ENCODE data around the gene IKBIP.
"Not testable (repeated sequence)": the region's sequence is repeated elsewhere in the genome, so short reads cannot be mapped to it uniquely, and the experiment has no call there.

The IKBIP gene, protein sequence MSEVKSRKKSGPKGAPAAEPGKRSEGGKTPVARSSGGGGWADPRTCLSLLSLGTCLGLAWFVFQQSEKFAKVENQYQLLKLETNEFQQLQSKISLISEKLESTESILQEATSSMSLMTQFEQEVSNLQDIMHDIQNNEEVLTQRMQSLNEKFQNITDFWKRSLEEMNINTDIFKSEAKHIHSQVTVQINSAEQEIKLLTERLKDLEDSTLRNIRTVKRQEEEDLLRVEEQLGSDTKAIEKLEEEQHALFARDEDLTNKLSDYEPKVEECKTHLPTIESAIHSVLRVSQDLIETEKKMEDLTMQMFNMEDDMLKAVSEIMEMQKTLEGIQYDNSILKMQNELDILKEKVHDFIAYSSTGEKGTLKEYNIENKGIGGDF

DNA sequence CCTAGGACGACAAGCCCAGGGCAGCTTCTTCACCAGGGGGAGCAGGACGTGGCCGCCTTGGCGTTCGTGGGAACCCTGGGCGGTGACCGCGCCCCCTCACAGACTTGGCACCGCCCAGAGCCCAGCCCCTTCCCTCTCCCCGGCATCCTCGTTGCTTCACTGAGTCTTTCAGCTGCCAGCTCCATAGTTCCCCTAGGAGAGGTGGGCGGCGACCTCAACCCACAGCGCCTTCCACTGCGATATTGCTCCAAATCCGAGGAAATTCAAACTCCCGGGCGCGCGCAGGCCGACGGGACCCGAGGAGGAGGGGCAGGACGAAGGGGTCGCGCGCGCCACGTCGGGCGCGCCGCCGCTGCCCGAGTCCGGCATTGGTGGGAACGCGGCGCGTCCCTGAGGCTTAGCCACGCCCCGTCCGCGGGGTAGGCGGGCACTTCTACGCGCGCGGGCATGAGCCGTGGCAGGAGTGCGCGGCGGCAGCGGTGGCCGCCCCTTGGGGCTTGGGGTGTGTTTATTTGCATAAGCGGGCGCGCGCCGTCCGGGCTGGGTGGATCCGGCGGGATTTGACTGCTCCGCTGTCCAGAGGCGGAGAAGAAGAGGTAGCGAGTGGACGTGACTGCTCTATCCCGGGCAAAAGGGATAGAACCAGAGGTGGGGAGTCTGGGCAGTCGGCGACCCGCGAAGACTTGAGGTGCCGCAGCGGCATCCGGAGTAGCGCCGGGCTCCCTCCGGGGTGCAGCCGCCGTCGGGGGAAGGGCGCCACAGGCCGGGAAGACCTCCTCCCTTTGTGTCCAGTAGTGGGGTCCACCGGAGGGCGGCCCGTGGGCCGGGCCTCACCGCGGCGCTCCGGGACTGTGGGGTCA lies at the start of gene IKBIP, which contains the start of gene APAF1:
Gene IKBIP (minus strand): TSS at position 77 of the 860 bp plus-strand sequence. CDS start 87 bp downstream, outside the sequence.
Gene APAF1 (plus strand): TSS at position 579 of the 860 bp plus-strand sequence. CDS start 3,070 bp downstream, outside the sequence.
- peak; percentile 37 for FAIRE-seq

DNA sequence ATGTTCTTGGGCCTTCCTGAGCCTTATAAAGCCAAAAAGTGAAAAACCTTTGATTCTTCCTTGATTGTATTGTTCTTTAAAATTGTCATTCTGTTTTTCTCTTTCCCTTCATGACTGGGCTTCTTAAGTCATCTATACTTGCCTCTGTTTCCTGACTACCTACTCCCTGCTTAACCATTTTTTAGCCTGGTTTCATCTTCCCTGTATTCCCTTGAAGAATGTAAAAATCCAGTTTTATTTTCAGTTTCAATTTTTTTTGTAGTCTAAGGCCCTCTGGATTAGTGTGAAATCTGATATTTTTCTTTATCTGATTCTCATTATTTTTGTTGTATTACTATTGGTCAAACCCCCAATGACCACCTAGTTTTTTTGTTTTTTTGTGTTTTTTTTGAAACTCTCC lies 46.8 kb upstream of the IKBIP start:
- FAIRE-seq, result no peak

DNA sequence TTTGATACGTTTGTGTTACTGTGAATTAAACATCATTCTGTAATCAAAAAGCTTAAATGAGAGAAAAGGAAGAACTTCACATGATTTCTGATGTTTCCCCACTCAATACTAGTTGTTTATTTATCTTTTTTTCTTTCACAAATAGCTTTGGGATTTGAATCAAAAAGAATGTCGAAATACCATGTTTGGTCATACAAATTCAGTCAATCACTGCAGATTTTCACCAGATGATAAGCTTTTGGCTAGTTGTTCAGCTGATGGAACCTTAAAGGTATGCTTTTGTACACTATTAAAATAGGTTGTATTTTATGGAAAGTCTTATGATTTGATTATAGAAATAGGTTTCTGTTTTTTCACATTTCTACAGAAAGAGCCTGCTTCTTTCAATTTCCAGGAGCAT lies 42.0 kb upstream of the IKBIP start:
- no peak for FAIRE-seq

DNA sequence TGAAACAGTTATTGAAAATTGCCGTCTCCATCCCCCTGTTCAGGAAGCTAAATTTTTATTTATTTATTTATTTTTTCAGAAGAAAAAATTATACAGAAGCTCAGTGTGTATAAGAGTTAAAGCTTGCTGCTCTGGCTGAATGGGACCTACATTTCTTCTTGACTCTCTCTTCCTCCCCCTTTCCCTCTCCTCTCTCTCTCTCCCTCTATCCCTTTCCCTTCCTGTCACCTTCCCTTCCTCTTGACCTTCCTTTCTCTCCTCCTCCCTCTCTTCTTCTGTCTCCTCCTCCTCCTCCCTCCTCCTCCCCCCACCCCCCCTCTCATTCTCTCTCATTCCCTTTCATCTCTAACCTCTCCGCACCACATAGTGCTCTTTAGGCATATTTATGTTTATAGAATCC lies 39.6 kb upstream of the IKBIP start:
- FAIRE-seq, result no peak

DNA sequence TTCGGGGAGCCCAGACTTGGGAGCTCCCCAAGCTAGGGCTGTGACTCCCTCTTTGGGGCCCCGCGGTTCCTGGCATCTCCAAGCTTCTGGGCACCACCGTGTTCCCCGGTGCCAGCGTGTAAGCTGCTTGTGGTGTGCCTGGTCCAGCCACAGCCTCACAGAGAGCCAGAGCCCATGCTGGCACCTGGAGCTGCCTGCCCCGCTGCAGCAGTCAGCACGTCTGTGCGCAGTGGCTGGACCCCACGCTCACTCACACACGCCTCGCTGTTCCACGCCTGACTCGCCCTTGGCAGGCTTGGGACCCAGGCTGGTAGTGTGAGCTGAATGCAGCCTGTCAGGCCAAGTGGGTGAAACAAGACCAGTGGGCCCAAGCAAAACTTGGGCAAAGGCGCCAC lies 35.0 kb upstream of the IKBIP start:
- no peak for FAIRE-seq

DNA sequence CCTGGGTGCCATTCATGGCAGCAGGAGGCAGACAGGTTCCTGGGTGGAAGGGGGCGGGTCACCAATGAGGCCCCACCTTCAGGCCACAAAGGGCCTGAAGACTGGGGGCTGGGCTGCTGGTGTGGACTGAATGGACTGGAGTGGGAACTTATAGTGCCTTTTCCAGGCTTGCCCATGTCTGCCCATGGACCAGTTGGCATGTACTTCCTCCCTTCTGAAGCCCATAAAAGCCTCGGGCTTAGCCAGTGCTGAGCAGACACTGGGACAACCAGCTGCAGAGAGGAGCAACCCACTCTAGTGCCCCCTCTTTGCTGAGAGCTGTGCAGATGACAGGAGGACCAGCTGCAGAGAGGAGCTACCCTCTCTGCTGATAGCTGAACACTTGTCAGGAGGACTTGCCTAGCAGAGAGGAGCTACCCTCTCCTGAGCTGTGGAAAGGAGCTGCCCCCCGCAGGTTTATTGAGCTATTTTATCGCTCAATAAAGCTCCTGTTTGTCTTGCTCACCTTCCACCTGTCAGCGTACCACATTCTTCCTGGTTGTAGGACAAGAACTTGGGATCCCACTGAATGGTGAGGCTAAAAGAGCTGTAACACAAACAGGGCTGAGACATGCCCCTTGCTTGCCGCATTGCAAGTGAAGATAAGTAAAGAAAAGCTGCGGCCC lies 34.5 kb upstream of the IKBIP start:
- no peak for FAIRE-seq

DNA sequence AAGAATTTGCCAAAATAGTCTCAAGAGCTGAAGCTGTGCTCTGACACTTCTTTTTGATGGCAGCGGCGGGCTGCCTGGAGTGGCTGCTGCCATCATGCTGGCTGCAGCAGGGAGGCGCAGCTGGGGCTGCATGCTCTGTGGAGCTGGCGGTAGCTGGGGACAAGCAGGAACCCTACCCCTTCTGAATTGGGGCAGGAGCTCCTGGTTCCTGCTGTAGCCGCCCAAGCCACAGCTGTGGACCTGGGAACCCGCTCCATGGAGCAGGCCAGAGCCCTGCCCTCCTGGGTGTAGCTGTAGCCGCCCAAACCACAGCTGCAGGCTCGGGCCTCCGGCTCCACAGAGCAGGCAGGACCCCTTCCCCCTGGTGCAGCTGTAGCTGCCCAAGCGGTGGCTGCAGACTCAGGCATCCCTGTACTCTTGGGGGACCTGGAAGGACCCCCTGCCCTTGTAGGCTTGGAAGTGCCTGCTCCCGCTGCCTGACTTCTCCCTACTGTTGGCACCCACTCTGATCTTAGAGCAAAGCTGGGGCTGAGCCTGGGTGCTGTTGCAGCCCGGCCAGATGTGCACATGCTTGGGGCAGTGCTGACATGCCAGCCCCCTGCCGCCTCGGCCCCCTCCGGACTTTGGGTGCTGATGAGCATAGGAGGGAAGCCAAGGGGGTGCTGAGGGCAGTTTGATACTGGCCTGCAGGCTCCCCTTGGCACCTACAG lies 33.8 kb upstream of the IKBIP start:
- no peak for FAIRE-seq

DNA sequence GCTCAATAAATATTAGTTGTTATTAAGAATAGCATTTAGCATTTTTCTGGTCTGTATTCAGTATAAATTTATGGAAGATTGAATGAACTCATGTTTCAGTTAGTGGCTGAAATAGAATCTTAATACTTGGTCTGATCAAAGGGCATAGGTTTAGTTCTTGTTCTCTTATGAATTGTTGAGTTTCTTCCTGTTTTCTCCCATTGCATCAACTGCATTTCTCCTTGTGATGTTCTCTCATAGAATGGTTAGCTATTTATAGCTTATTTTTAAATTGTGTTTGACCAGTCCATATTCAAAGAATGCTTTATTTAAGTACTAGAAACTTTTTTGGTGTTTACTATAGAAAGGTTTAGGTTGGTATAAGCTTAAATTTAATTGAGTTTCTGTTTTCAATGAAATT lies 30.3 kb upstream of the IKBIP start:
- no peak for FAIRE-seq

DNA sequence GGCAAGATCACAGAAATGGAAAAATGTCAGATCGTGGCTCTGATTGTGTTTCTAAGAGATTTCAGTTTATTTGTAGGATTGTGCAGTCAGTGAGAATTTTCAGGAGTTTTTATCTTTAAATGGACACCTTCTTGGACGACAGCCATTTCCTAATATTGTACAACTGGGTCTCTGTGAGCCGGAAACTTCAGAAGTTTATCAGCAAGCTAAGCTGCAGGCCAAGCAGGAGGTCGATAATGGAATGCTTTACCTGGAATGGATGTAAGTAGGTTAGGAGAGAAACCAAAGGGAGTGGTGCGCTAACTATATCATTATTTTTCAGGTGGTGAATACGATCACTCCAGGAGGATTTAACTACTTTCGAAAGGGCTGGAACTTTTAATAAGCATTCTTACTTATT lies 26.9 kb upstream of the IKBIP start:
- no peak for FAIRE-seq

DNA sequence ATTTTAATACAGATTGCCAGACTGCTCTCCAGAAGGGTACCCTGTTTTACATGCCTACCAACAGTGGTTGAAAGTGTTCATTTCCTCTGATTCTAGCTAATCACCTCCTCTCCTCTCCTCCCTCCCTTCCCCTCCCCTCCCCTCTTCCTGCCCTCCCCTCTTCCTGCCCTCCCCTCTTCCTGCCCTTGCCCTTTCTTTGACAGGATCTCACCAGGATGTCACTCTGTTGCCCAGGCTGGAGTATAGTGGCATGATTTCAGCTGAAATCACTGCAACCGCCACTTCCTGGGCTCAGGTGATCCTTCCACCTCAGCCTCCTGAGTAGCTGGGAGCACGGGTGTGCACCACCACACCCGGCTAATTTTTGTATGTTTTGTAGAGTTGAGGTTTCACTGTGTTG lies 25.2 kb upstream of the IKBIP start:
- no peak for FAIRE-seq

DNA sequence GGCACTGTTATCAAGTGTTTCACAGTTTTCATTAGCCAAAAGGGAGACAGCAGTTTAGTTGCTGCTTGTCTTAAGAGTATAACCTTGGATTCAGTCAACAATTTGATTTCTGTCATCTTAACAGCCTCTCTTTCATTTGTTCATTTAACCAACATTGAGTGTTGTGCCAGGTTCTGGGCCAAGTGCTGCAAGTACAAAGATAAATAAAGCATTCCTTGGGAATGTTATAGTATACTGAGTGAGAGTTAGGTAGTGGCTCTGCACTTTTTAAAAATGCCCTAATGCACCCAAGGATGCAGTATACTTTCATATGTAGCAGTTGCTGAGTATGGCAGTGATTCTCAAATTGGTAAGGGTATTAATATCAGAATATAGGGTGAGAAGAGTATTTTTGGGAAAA lies 15.9 kb upstream of the IKBIP start:
- FAIRE-seq, result no peak

DNA sequence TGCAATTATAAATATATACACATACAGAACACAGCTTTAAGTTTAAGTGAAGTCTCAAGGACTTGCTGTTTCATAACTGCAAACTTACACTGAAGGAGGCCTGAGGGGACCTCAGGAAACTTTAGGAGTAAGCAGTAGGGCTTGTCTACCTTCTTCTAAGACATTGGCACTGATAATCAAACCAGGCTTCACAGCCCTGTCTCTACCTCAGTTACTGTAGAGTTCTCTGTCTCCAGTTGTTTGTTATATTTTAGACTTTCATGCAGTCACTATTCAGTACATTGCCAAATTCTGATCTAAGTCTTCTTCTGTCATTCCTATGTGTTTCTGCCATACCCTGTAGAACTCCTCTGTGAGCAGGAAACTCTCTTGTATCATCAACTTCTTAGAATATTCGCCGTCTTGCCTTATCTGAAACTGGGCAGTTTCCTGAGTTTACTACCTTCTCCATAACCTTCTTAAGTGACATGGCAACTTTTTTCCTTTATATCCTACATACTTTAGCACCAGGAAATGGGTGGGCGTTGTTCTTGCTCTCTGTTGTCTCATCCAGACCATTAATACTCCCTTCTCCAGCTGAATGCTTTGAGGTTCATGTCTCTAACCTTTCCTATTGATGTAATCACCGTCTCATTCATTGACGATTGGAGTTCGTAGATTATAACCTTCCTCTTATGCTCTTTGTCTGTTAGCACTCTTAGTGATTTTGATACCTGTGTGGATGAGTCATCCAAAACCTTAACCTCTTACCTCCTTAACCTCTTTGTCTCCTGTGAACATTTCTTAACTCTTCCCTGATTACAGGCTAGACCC lies 11.9 kb upstream of the IKBIP start:
- FAIRE-seq, result no peak

DNA sequence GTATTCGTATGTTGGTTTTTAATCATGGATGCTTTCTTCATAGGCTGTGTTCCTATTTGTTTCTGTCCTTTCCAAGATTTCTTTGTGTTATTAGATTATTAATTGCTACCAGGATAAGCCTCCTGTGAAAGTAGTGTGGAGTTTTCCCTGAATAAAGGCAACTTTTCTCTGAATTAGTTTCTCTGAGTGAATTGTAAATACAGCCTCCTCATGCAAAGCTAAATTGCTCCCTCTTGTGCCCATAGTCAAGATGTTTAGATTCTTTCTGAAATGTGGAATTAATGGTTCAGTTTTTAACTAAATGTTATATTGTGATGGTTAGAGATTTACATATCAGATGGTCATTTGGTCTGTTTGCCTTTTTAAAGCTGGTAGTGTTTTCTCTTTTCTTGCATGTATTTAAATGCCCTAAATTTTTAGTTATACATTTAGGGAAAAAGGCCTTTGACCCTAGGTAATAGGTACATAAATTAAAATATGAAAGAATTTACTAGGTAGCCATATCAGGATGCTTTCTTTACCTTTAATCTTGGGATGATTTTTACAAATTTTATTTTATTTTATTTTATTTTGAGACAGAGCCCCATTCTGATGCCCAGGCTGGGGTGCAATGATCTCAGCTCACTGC lies 9.4 kb upstream of the IKBIP start:
- FAIRE-seq, result peak; percentile 97

DNA sequence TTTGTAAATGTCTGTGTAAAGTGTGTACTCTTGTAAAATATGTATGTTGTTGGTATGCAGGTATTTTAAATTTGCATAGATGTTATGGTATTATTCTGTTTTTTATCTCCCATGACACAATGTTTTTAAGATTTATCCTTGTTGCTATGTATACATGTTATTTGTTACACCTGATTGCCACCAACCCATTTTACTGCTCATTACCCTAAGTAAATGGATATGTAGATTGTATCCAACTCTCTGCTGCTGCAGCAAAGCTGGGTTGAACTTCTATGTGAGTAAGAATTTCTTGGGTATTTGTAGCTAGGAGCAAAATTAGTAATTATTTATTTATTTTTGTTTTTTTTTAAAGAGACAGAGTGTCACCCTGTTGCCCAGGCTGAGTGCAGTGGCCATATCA lies 6.7 kb upstream of the IKBIP start:
- FAIRE-seq, result no peak

DNA sequence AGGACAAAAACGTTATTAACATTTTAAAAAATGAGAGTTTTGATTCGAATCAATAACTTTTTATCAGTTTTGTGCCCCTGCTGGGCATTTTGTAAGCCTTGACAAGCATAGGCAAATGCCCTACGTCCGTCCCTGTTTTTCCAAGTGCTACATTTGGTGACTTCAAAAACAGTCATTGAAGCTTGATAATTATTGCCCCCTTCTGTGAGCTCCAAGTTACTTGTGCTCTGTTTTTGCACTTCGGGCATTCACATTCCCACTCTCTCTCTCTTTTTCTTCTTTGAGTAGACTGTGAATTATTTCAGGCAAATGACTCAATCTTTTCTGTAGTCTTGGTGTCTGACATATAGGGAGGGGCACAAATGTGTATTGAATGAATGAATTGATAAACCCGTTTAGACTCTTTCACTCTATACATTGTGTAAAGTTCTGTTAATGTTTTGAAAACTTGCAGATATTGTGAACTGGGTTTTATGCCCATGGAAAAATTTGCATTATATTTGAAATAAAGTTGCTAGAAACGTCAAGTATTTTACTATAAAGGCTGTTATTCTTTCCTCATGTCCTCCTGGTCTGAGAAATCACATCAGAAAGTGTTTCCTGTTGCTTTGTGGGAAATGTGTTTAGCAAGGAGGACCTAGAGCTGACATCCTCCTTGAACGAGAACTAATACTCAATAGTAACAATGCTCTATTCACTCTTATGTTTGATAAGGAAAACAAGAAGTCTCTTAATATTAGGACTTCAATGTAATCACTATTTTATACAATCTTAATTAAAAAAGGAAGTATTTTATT lies 1.9 kb upstream of the IKBIP start:
- no peak for FAIRE-seq

DNA sequence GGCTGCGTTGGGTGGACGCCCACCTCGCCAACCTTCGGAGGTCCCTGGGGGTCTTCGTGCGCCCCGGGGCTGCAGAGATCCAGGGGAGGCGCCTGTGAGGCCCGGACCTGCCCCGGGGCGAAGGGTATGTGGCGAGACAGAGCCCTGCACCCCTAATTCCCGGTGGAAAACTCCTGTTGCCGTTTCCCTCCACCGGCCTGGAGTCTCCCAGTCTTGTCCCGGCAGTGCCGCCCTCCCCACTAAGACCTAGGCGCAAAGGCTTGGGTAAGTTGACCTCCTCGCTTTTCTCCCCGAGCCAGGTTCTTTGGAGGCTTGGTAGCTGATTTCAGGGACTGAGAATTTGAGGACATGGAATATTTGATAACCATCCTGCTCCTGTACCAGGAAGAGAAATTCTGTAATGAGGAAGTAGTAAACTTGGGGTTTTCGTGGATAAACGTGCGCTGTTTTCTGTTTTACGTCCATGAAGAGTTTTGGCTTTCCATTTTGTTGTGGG lies 1.0 kb upstream of the IKBIP start:
- FAIRE-seq, result no peak

DNA sequence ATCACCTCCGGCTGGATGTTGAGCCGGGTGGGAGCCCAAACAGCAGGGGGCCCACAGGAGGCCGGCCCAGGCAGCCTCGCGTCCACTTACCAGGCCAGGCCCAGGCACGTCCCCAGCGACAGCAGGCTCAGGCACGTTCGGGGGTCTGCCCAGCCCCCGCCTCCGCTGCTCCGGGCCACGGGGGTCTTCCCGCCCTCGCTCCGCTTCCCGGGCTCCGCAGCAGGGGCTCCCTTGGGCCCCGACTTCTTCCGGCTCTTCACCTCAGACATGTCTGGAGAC lies 216 bp downstream of the IKBIP start:
- no peak for FAIRE-seq

DNA sequence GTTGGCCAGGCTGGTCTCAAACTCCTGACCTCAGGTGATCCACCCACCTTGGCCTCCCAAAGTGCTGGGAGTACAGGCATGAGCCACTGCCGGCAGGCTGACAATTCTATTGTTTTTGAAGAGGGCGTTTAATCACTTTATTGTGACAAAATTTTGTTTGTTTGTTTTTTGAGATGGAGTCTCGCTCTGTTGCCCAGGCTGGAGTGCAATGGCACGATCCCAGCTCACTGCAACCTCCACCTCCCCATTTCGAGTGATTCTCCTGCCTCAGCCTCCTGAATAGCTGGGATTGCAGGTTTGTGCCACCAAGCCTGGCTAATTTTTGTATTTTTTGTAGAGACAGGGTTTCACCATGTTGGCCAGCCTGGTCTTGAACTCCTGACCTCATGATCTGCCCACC lies 1.8 kb downstream of the IKBIP start:
- FAIRE-seq, result not testable (repeated sequence)

DNA sequence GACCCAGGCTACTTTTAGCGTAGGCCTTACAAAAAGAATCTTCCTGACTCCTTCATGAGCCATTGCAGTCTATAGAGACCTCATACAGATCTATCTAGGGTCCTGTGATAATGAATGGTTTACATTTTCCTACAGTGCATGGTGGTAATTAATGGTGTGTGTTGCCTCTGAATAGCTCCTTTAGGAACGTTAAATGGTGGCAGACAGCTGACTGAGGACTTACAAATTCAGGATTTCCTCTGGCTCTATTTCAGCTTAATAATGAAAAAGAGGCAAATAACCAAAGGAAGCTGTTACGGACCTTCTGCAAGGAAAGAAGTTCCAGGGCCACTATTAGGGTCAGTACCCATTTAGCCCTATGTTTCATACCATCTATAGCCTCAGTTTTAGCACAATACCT lies 5.1 kb downstream of the IKBIP start:
- no peak for FAIRE-seq

DNA sequence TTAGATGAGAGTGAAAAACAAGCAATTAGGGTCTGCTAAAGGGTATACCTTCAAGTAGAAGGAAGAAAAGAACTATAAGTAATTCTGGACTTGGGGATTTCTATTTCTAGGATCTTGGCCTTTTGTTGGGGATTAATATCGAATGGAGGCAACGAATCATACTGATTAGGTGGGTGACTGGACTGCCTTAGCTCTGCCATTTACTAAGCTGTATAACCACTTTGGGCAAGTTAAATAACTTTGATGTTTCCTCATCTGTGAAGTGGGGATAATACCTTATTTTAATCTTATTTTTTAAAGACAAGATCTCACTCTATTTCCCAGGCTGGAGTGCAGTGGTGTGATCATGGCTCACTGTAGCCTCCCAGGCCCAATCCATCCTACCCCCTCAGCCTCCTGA lies 6.6 kb downstream of the IKBIP start:
- FAIRE-seq, result no peak

DNA sequence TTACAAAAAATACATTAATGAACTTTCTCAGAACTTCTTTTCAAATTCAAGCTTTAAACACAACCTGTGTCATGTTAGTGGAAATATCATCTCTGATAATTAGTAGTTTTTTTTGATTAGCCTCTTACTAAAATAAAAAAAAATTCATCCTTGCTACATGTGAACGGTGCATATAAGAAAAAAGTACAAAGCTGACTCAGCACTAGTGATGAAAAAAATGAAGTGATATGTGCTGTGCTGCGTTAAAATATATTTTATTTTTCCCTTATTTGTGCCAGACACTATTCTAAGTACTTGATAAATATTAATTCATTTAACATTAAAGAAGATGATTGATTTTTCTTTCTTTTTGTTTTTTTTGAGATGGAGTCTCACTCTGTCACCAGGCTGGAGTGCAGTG lies 7.5 kb downstream of the IKBIP start:
- no peak for FAIRE-seq
